ENCODE results near the gene LRRK2. TPM values are rescaled to one million over a fixed set of nuclear protein-coding genes. Genes with fewer than 3 reads are reported as not detected.

The LRRK2 gene
- total and polyA plus RNA-seq, 10 of the 15 experiments (the other 5 are each of a cell fraction or from before 2014, with no cell fraction given) = 0.80 to 32.6 (median 1.4) TPM

DNA sequence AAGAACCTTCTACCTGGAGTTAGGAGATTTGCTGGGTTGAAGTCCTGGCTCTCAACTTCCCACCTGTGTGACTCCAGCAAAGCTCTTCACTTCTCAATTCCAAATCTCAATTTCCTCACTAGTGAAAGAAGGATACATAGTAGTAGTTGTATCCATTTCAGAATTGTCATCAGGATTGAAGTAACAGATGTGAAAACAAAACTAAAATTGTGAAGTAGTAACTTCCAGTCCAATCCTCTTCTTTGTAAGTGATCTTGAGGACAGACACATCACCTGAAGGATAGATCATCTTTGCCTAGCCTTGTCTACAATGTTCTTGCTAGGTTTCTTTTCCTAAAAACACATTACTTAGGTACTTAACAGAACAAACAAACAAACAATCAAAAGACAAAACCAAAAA is 1.2 kb upstream of the LRRK2 start:
- Histone ChIP-seq H3K4me2 (ENCODE audit: control insufficient read depth, insufficient read depth) (peak overlapping the region; percentile 81; the same call in 1 of the 2 replicates), H2AFZ (ENCODE audit: control insufficient read depth, low read depth, low read length) (no peak overlapping the region), H3K4me1 (ENCODE audit: control insufficient read depth, insufficient read depth, low read length) (peaks cover 9% of the 10 kb centered on the region), H3K27me3 (replicated peaks in 1 of 2; ENCODE audit: control insufficient read depth in 2 of 2, insufficient read depth in 2 of 2, low read length in 1 of 2) (peaks cover 0 to 17% of the 10 kb centered on the region in 2 experiments; a peak in 1 of 4 replicates), H3K79me2 (ENCODE audit: control insufficient read depth, insufficient read depth, low read length) (no peaks in the 10 kb centered on the region), H3K9me3 (replicated peaks; ENCODE audit: control insufficient read depth, insufficient read depth, low read length) (no peaks in the 10 kb centered on the region; the same call in 1 of the 3 replicates), H3K9ac (ENCODE audit: control insufficient read depth, insufficient read depth, low read length) (peak overlapping the region; percentile 45; the same call in 1 of the 2 replicates), H3K4me3 (peak overlapping the region; percentile 59; the same call in 1 of the 2 replicates), H4K20me1 (ENCODE audit: control insufficient read depth, insufficient read depth) (no peaks in the 10 kb centered on the region), H3K27ac (ENCODE audit: control insufficient read depth, insufficient read depth) (no peak overlapping the region; the same call in 1 of the 2 replicates), H3K36me3 (ENCODE audit: control insufficient read depth in 2 of 2, insufficient read depth in 2 of 2, low read length in 1 of 2) (no peaks in the 10 kb centered on the region)
- FAIRE-seq (no peak), DNase-seq (ENCODE audit: low read depth, low spot score) (no peak), ATAC-seq (no peak)
- intact Hi-C loops (cut with micrococcal nuclease; ENCODE audit: unreplicated experiment) (loop anchor here (10.0 kb wide), 1 partner anchor 609 kb away; the partner anchor contains the start of gene ABCD2), in situ Hi-C loops (cut with MboI) (no loop called here)
- SMC1A ChIA-PET (ENCODE audit: uncharacterized antibody, unreplicated experiment) = interaction anchor here (0.7 to 2.7 kb wide), 12 partner anchors 9 to 91 kb away, joined by 3 to 50 read pairs (median 6); no protein-coding TSS in a partner anchor
- CTCF ChIA-PET = interaction anchor here (1.8 to 2.2 kb wide), 2 partner anchors 32 to 40 kb away, joined by 5 to 6 read pairs; no protein-coding TSS in a partner anchor
- RAD21 ChIA-PET (ENCODE audit: unreplicated experiment) = interaction anchor here (0.6 to 2.7 kb wide), 6 partner anchors 16 to 90 kb away, joined by 4 to 44 read pairs (median 11); no protein-coding TSS in a partner anchor
- POLR2A ChIA-PET = interaction anchor here (0.9 to 2.4 kb wide), 3 partner anchors 9 to 22 kb away, joined by 4 to 15 read pairs (median 10); no protein-coding TSS in a partner anchor
- no peak for TF ChIP-seq BACH1 (IDR thresholded peaks at IDR 0.05; ENCODE audit: borderline replicate concordance)
- no peak for TF ChIP-seq CBX3 (IDR thresholded peaks at IDR 0.05; ENCODE audit: borderline replicate concordance, low read depth)
- no peak for TF ChIP-seq STAT1 (conservative IDR thresholded peaks at IDR 0.05)
- TF ChIP-seq CREB1 (IDR thresholded peaks at IDR 0.05; ENCODE audit: low read depth) = no peak
- no peak for TF ChIP-seq ZNF24 (IDR thresholded peaks at IDR 0.05)
- TF ChIP-seq SPI1 (IDR thresholded peaks at IDR 0.05; ENCODE audit: borderline replicate concordance, insufficient read depth, low read depth, low read length) = no peak
- TF ChIP-seq DPF2 (IDR thresholded peaks at IDR 0.05) = no peak
- TF ChIP-seq POLR2AphosphoS2 (IDR thresholded peaks at IDR 0.05; ENCODE audit: low read depth, low read length) = no peak
- TF ChIP-seq FOXM1 (IDR thresholded peaks at IDR 0.05; ENCODE audit: low read depth, low read length) = no peak
- BruUV-seq (replicated peaks) = no TSS peak
